ENCODE results near the gene CACYBP. TPM values are rescaled to one million over a fixed set of nuclear protein-coding genes. Genes with fewer than 3 reads are reported as not detected.
A peak's percentile ranks its signal among the peaks of the same experiment; 100 is the strongest.

The CACYBP gene
- total RNA-seq, 2 experiments from 2014 or later: 343 to 473 TPM

DNA sequence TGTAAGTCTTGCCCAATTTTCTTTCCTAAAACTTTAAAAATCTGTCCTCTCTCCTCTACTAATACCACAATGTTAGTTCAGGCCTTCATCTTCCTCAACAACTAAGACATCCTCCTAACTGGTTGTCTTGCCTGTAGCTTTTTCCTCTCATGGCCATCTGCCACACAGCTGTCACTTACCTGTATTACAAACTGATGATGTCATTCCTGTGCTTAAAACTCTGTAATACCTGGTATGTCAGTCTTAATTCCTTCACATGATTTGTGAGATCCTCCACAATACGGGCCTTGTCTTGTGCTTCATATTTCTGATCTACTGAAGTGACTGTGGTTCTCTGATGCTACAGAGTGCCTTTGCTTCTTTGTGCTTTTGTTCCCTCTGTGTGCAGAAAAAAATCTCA lies 13.7 kb downstream of the CACYBP start:
- no peak for DNase-seq (ENCODE audit: low spot score)
- no peak overlapping the region for H3K4me2 ChIP-seq (ENCODE audit: low read length)
- no peak overlapping the region for H3K27ac ChIP-seq (ENCODE audit: low read depth, low read length, poor library complexity, severe bottlenecking)
- CTCF ChIA-PET (ENCODE audit: unreplicated experiment): no interaction called here
- TF ChIP-seq, protein P1, sequence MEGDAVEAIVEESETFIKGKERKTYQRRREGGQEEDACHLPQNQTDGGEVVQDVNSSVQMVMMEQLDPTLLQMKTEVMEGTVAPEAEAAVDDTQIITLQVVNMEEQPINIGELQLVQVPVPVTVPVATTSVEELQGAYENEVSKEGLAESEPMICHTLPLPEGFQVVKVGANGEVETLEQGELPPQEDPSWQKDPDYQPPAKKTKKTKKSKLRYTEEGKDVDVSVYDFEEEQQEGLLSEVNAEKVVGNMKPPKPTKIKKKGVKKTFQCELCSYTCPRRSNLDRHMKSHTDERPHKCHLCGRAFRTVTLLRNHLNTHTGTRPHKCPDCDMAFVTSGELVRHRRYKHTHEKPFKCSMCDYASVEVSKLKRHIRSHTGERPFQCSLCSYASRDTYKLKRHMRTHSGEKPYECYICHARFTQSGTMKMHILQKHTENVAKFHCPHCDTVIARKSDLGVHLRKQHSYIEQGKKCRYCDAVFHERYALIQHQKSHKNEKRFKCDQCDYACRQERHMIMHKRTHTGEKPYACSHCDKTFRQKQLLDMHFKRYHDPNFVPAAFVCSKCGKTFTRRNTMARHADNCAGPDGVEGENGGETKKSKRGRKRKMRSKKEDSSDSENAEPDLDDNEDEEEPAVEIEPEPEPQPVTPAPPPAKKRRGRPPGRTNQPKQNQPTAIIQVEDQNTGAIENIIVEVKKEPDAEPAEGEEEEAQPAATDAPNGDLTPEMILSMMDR (conservative IDR thresholded peaks at IDR 0.05; ENCODE audit: low read length): no peak
- H3K36me3 ChIP-seq (ENCODE audit: insufficient read depth, low read length): peaks cover 100% of the 10 kb centered on the region
- H3K4me1 ChIP-seq (ENCODE audit: insufficient read depth, low read length, poor library complexity, severe bottlenecking): no peaks in the 10 kb centered on the region
- H3K4me3 ChIP-seq (ENCODE audit: low read depth, low read length, poor library complexity, severe bottlenecking): no peak overlapping the region
- BruUV-seq (replicated peaks): TSS peak; percentile 19
- no peaks in the 10 kb centered on the region for H3K9me2 ChIP-seq (ENCODE audit: insufficient read depth, low read length)
- no peaks in the 10 kb centered on the region for H3K9me3 ChIP-seq (ENCODE audit: low read length)
- H4K20me1 ChIP-seq (ENCODE audit: insufficient read depth, low read length): peaks cover 16% of the 10 kb centered on the region; the same call in 1 of the 2 replicates
- no peak overlapping the region for H2AFZ ChIP-seq (ENCODE audit: low read length)
- POLR2A ChIA-PET: interaction anchor here (0.6 to 1.4 kb wide), 6 partner anchors 10 to 288 kb away, joined by 3 to 7 read pairs (median 4); partner anchors contain the start of gene MRPS14
- intact Hi-C loops (cut with micrococcal nuclease; ENCODE audit: unreplicated experiment): no loop called here
- peaks cover 29% of the 10 kb centered on the region; the same call in 1 of the 2 replicates for H3K79me2 ChIP-seq (ENCODE audit: insufficient read depth, low read depth, low read length)

DNA sequence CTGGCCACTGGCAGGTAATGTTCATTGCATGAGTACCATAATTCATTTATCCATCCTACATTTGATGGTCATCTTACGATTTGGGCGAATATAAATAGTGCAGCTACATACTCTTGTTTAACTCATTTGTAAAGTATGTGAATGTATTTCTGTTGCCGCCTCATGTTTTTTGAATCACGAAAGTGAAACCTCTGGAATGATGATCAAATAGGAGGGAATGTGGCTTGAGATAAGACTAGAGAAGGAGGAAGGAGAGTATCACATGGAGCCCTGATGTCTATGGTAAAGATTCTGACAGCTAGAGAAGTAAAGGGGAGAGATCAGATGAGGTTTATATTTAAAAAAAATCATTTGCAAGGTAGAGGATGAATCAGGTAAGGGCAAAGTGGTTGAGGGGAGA lies 15.5 kb downstream of the CACYBP start:
- CTCF ChIA-PET (ENCODE audit: unreplicated experiment): no interaction called here
- BruUV-seq (replicated peaks): no TSS peak

DNA sequence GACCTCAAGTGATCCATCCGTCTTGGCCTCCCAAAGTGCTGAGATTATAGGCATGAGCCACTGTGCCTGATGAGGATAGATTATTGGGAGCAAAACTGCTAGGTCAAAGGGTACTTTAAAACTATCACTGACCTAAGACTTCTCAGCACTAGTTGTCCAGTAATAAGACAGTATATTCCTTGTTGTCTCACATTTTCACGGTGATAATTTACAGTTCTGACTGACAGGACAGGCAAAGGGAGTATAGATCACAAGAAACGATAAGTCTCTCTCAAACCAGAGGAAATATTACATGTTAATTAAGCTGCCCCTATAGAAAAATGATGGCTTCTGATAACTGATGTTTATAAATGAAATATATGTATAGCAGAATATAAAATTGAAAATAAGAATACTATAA lies 19.8 kb downstream of the CACYBP start:
- CTCF ChIA-PET (ENCODE audit: unreplicated experiment): no interaction called here
- no peak overlapping the region for H3K4me3 ChIP-seq (ENCODE audit: low read depth, low read length, poor library complexity, severe bottlenecking)
- H3K4me1 ChIP-seq (ENCODE audit: insufficient read depth, low read length, poor library complexity, severe bottlenecking): peaks cover 15% of the 10 kb centered on the region
- H3K4me2 ChIP-seq (ENCODE audit: low read length): no peak overlapping the region
- DNase-seq (ENCODE audit: low spot score): no peak
- POLR2A ChIA-PET: interaction anchor here (0.6 kb wide), 1 partner anchor 8 kb away, joined by 5 read pairs; no protein-coding TSS in a partner anchor
- H3K9me3 ChIP-seq (ENCODE audit: low read length): no peaks in the 10 kb centered on the region
- H3K9me2 ChIP-seq (ENCODE audit: insufficient read depth, low read length): no peaks in the 10 kb centered on the region
- no peak overlapping the region for H2AFZ ChIP-seq (ENCODE audit: low read length)
- intact Hi-C loops (cut with micrococcal nuclease; ENCODE audit: unreplicated experiment): no loop called here
- H3K79me2 ChIP-seq (ENCODE audit: insufficient read depth, low read depth, low read length): peaks cover 34% of the 10 kb centered on the region
- H4K20me1 ChIP-seq (ENCODE audit: insufficient read depth, low read length): no peaks in the 10 kb centered on the region
- TF ChIP-seq, protein P1 (conservative IDR thresholded peaks at IDR 0.05; ENCODE audit: low read length): no peak
- TF ChIP-seq EZH2phosphoT487 (IDR thresholded peaks at IDR 0.05; ENCODE audit: borderline replicate concordance, low read depth, low read length): no peak
- no TSS peak for BruUV-seq (replicated peaks)
- peaks cover 47% of the 10 kb centered on the region for H3K36me3 ChIP-seq (ENCODE audit: insufficient read depth, low read length)
- no peak overlapping the region for H3K27ac ChIP-seq (ENCODE audit: low read depth, low read length, poor library complexity, severe bottlenecking)

More for the DNA sequence above, 15.5 kb downstream of the CACYBP start:
- H4K20me1 ChIP-seq (ENCODE audit: insufficient read depth, low read length): peaks cover 12% of the 10 kb centered on the region; the same call in 1 of the 2 replicates
- no peak overlapping the region for H3K27ac ChIP-seq (ENCODE audit: low read depth, low read length, poor library complexity, severe bottlenecking)
- H3K36me3 ChIP-seq (ENCODE audit: insufficient read depth, low read length): peaks cover 90% of the 10 kb centered on the region
- no peaks in the 10 kb centered on the region for H3K9me3 ChIP-seq (ENCODE audit: low read length)
- H3K79me2 ChIP-seq (ENCODE audit: insufficient read depth, low read depth, low read length): peaks cover 23% of the 10 kb centered on the region; the same call in 1 of the 2 replicates
- DNase-seq (ENCODE audit: low spot score): no peak
- intact Hi-C loops (cut with micrococcal nuclease; ENCODE audit: unreplicated experiment): no loop called here
- H3K9me2 ChIP-seq (ENCODE audit: insufficient read depth, low read length): no peaks in the 10 kb centered on the region
- TF ChIP-seq EZH2phosphoT487 (IDR thresholded peaks at IDR 0.05; ENCODE audit: borderline replicate concordance, low read depth, low read length): no peak
- POLR2A ChIA-PET: interaction anchor here (1.5 kb wide), 1 partner anchor 26 kb away, joined by 3 read pairs; no protein-coding TSS in a partner anchor
- no peak overlapping the region for H3K4me3 ChIP-seq (ENCODE audit: low read depth, low read length, poor library complexity, severe bottlenecking)
- H3K4me1 ChIP-seq (ENCODE audit: insufficient read depth, low read length, poor library complexity, severe bottlenecking): no peaks in the 10 kb centered on the region
- H3K4me2 ChIP-seq (ENCODE audit: low read length): no peak overlapping the region
- no peak overlapping the region for H2AFZ ChIP-seq (ENCODE audit: low read length)

All from OCI-LY7 (cell line).